ENCODE data around the gene RPL3. TPM values are rescaled to one million over a fixed set of nuclear protein-coding genes. Genes with fewer than 3 reads are reported as not detected.
A peak's percentile ranks its signal among the peaks of the same experiment; 100 is the strongest.

The RPL3 gene
- total RNA-seq, 2 donors from 2014 or later, result 796 to 1,078 TPM

DNA sequence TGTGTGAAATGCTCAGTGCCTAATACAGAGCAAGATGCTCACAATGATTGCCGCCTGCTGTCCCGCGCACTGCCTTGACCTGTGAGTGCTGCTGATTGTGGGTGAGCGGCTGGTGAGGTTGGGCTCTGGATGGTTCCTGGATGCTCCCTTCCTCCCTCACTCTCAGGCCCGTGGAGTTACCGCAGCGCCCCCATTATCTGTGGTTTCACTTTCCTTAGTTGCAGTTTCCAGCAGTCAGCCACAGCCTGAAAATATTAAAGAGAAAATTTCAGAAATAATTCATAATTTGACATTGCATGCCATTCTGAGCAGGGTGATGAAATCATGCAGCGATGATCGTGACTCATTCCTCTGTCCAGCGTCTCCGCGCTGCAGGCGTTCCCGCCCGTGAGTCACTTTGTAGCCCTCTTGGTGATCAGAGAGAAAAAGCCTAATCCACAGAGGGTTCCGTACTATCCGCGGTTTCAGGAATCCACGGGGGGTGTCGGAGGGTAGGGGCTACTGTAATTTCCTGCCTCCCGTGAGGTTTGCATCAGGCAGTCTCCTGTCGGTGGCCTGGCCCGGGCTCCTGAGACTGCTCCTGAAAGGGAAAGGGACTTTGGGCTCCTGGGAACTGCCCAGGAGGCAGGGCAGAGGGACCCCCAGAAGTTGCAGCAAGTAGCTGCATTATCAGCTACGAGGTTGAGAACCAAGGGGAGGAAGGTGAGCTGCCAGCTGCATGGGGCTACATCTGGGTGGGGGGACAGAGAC lies 10.6 kb downstream of the RPL3 start:
- intact Hi-C loops (cut with DNase I), result loop anchor here in 1 of 2 donors (2.0 to 5.0 kb wide), 2 partner anchors 64 to 136 kb away; partner anchors contain the start of gene PDGFB
- peak; percentile 85 for DNase-seq
- ATAC-seq, result peak; percentile 21 to 75

DNA sequence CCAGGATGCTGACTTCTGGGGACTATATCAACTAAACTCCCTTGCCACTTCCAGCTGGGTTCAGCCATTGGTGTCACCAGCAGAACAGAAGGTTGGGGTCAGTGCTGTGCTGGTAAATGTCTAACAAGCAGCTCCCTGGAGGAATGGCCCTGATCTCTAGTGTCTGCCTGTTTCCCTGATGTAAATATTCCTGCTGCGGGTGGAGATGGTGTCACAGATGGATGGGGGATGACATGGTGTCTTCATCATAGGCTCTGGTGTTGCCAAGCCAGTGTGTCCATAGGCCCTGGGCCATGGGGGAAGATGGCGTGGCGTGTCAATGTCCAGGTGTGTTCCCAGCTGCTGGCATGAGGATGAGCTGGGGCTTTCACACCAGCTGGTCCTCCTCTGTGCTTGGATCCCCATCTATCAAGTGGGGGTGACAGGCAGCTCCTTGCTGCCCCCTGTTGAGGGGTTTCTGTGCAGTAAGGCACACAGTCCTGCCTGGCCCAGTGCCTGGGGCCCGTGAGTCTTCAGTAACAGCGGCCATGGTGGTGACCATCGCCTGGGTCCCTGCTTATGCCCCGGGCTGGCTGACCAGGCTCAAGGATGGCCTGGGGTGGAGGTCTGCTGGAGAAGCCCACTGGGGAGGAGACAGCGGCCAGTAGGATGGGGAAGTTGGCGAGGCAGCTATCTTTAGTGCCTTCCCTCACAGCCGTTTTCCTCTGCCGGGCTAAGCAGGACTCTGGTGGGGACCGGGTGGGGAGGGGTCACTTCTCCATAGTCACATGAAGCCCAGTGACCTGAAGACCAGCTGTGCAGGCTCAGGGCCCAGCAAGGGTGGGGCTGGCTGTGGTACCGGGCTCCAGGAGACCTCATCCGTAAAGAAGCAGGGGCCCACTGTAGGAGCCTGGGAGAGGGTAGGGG lies 12.7 kb downstream of the RPL3 start:
- ATAC-seq (peak; percentile 1 to 17), DNase-seq (peak; percentile 56)
- intact Hi-C loops (cut with DNase I), result loop anchor here in 1 of 2 donors (5.0 kb wide), 1 partner anchor 134 kb away; no protein-coding TSS in a partner anchor

DNA sequence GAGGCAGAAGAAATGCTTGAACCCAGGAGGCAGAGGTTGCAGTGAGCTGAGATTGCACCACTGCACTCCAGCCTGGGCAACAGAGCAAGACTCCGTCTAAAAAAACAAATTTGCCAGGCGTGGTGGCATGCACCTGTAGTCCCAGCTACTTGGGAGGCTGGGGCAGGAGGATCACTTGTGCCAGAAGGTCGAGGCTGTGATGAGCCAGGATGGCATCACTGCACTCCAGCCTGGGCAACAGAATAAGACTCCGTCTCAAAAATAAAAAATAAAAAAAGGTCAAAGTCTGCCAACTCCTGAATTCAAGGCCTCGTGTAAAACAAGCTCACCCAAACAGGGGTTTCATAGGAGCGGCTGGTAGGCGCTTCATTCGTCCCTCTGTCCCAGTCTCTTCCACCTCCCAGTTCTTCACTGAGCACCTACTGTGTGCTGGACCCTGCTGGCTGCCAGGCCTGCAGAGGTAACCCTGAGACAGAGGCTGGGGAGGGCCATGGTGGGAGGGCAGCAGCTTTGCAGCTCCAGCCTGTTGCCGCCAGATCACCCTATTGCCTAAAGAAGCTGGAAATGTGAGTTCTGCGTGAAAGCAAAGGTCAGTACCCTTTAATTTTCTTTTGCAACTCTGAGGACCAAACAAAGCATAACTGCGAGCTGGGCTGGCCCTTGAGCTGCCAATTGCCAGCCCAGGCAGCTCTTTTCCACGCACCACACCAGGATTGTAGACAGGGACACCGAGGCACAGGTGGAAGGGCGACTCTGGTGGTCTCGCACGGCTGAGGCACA lies 15.3 kb downstream of the RPL3 start:
- intact Hi-C loops (cut with DNase I), result no loop called here

DNA sequence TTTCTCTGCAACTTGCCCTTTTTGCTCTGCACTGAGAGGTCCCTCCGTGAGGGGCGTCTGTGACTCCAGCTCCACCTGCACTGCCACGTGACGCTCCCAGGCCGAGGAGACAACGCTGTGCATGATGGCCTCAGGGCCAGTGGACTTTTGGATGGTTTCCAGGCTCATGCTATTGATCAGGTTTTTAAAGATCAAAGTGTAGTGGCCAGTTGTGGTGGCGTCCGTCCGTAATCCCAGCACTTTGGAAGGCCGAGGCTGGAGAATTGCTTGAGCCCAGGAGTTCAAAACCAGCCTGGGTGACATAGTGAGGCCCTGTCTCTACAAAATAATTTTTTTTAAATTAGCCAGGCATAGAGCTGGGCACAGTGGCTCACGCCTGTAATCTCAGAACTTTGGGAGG lies 16.1 kb downstream of the RPL3 start:
- ATAC-seq (no peak), DNase-seq (no peak)
- intact Hi-C loops (cut with DNase I), result no loop called here

More for the DNA sequence above, 15.3 kb downstream of the RPL3 start:
- ATAC-seq (no peak), DNase-seq (no peak)

DNA sequence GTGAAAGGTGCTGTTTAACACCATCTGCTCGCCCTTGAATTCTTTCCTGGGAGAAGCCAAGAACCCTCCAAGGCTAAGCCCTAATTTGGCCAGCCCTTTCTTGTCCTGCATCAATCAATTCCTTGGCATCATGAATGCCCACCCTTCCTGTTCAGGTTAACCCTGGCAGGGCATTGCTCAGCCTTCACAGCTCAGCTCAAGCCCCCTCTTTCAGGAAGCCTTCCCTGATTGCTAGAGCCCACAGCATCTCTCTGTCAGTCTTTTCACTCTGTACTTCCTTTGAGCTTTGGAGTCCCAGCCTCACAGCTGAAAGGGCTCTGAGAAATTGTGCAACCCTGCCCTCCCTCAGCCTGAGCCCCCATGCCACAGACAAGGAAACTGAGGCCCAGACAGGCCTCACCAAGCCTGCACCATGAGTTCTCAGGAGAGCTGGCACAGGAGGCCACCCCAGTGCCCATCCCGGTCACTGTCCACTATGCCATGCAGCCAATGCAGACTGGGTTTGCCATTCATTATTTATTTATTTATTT lies 16.9 kb downstream of the RPL3 start:
- intact Hi-C loops (cut with DNase I), result no loop called here
- ATAC-seq (no peak), DNase-seq (no peak)

DNA sequence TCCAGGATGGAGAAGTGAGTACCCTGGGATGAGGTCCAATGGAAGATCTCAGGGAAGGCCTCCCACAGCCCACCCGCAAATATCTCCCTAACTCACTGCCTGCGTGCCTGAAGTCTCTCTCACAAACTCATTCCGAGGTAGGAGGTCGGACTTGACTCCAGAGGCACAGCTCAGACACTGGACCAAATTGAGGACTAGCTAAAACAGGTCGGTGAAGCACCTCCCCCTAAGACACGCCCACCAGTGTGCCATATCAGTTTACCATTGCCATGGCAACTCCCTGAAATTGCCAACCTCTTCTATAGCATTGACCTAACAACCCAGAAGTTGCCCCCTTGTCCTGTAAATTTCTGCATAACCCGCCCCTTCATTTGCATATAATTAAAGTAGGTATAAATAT lies 17.5 kb downstream of the RPL3 start:
- DNase-seq (no peak), ATAC-seq (no peak)
- intact Hi-C loops (cut with DNase I), result no loop called here

DNA sequence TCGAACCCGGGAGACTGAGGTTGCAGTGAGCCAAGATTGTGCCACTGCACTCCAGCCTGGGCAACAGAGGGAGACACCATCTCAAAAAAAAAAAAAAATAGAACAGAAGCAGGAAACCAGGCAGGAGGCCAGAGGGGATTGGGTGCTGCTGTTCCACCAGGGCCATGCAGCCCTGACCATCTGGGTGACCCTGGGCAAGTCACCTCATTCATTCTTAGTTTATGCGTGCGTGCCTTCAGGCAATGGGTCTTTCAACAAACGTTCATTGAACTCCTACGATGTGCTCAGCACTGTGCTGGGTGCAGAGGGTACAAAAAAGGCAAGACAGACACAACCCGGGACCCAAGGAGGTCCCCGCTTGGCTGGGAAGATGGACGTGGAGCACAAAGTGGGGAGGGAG lies 18.3 kb downstream of the RPL3 start:
- DNase-seq (no peak), ATAC-seq (no peak)
- intact Hi-C loops (cut with DNase I), result no loop called here

DNA sequence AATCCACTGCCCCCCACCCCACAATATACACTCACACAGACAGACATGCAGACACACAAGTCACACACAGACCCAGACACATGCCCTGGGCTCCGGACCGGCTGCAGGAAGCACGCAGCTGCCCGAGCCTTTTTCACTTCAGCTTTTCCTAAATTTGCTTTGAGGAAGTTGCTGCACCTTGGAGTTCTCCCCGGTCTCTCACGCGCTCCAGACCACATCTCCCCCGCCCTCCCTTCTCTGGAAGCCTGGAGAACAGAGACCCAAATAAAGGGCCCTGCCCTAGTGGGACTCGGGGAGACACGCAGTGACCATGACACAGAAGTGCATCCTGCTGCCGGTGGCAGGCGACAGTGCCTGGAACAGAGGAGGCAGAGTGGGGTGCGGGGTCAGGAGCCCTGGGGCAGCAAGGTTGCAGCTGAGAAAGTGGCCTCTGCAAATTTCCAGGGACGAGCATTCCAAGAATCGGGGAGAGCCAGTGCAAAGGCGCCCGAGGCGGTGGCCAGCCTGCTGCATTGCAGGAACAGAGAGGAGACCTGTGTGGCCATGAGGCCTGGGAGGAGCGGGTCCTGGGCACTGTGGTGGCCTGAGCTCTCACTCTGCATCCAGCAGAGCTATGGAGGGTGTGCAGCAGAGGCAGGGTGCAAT lies 19.1 kb downstream of the RPL3 start:
- intact Hi-C loops (cut with DNase I), result no loop called here
- DNase-seq, result peak; percentile 37
- ATAC-seq, result peak; percentile 53 to 56

DNA sequence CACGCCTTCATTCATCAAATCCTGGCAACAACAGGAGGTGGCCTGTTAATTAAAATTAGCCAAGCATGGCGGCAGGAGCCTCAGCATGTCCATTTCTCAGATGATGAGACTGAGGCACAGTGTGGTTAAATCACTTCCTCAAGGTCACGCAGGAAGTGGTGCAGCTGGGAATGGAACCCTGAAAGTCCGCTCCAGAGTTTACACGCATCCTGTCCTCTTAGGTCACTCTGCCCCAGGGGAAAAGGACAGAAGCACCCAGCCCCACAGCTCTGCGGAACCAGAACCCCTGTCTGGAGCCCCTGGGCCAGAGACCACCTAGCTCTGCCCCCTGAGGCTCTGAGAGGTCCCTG lies 19.6 kb downstream of the RPL3 start:
- intact Hi-C loops (cut with DNase I), result no loop called here
- peak; percentile 45 for ATAC-seq

DNA sequence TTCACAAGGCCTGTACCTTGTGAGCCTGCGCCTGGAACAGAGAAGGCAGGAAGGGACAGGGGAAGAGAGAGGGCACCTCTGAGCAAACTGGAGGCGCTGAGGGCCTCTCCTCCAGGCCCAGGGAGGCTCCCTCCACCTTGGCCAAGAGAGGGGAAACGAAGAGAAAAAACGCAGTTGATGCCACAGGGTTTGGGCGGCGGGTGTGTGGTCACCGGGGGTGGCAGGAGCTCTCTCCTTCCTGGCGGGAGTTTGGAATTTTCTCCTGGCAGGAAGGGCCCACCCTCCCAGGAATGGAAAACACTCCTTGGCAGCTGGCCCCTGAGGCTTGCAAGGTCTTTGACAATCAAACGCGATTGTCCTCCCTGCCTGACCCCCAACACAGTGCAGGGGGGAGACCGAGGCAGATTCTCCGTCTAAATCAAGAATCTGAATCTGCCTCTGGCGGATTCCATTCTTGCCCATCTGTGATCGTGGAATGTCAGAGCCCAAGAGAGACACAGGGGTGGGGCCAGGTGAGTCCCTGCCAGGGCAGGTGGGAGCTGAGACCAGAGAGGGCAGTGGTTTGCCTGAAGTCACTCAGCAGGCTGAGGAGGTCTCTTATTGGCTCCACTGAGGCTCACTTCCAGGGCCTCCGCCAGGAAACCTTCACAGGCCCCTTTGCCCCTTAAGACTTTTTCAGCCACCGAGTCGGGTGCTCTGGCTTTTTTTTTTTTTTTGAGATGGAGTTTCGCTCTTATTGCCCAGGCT lies 21.0 kb downstream of the RPL3 start:
- no peak for ATAC-seq
- intact Hi-C loops (cut with DNase I), result no loop called here
- peak; percentile 57 for DNase-seq

More for the DNA sequence above, 19.6 kb downstream of the RPL3 start:
- no peak for DNase-seq

DNA sequence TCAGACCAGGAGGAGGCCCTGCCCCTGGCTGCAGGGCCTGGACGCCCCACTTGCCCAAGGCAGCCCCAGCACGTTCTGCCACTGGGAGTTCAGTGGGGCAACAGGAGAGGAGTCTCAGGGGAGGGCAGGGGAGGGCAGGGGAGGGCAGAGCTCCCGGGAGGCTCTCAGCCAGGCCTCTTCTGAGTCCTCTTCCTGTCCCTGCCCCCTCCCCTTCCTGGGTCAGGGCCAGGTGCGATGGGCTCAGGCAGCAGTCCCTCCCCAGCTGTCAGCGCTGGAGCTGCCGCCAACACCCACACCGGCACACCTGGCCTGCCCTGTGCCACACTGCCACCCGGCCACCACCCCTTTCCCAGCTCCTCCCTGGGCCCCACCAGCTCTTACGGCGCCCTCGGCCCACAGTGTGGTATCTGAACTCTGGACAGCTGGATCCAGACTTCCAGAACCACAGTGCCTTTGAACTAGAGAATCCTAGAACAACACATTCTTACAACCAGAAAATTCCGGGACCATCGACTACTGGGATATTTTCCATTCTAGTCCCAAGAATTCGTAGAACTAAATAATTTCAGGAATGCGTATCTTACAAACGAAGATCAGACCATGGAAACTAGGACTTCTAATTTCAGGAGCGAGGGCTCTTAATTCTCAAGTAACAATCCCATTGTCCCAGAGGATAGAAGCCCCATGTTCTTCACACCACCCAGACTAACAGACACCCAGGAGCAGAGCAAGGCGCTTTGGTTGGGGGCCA lies 21.8 kb downstream of the RPL3 start:
- intact Hi-C loops (cut with DNase I), result no loop called here
- ATAC-seq (peak in 1 of 2 donors; percentile 7), DNase-seq (no peak)

DNA sequence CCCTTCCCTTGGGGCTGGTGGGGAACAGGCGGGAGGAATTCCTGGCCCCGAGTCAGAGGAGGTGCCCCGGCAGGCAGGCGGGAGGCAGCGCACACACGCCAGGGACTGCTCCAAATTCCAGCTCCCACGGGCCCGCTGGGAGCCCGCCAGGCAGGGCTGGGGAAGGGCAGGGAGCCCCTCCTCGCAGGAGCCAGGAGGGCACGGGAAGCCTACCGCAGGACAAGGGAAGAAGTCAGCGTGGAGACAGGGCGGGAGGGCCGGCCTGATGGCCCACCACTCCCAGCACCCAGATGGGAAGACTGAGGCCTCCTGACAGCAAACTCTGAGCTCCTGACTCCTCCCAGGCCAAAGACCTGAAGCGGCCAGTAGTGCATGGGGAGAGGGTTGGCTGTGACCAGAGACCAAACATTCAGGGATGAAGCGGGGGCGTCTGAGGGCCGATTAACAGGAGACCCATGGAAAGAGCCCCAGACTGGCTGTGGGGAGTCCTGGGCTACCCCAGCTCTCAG lies 22.4 kb downstream of the RPL3 start:
- intact Hi-C loops (cut with DNase I), result no loop called here
- no peak for DNase-seq
- peak; percentile 2 to 28 for ATAC-seq

DNA sequence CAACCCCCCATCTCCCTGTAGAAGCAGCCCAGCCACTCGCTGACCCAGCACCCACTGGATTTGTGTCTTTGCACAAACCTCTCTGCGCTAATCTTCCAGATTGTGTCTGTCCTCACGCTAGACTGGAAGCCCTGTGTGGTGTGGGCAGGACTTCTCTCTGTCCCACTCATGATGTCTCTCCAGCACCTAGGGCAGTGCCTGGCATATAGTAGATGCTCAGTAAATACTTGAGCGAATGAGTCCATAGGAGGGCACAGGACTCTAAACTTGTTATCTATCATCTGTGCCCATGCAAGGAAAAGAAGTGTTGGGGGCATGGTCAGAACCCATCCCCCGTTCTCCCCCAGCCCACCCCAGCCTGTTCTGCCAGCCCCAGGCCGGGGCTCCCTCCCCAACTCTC lies 22.9 kb downstream of the RPL3 start:
- no peak for ATAC-seq
- intact Hi-C loops (cut with DNase I), result no loop called here
- no peak for DNase-seq

DNA sequence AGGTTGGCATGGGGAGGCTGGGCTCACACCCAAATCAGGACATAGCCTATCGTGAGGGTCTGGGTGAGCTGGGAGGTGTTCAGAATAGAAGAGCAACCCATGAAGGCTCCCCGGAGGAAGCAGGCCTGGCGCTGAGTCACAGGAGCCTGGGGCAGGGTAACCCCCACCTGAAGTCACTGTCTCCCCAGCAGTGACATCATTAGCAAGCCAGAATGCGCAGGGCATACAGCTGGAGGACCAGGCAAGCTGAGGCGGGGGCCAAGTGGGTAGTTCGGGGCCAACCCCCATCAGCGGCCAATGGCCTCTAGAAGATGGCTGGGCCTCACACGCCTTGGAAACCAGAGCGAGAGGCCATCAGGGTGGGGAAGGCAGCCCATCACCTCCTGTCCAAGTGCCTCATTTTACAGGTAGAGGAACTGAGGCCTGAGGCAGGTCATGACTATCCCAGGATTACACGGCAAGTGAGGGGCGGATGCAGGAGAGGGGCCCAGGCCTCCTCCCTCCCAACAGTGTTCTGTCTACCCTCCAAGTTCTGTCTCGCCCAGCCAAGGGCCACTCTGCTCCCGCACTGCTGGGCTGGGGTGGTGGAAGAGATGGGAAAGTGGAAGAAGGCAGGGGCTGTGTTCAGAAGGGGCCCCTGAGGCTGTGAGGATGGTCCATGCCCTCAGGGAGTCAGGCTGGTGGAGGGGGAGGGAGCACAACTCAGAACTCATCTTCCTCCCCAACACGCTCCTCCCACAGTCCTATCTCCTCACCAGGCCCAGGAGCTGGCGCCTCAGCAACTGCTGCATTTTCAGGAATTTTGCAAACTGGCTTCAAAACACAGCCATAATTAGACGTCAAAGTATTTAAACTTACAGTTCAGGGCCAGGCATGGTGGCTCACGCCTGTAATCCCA lies 24.6 kb downstream of the RPL3 start:
- no peak for ATAC-seq
- no peak for DNase-seq
- intact Hi-C loops (cut with DNase I), result no loop called here

DNA sequence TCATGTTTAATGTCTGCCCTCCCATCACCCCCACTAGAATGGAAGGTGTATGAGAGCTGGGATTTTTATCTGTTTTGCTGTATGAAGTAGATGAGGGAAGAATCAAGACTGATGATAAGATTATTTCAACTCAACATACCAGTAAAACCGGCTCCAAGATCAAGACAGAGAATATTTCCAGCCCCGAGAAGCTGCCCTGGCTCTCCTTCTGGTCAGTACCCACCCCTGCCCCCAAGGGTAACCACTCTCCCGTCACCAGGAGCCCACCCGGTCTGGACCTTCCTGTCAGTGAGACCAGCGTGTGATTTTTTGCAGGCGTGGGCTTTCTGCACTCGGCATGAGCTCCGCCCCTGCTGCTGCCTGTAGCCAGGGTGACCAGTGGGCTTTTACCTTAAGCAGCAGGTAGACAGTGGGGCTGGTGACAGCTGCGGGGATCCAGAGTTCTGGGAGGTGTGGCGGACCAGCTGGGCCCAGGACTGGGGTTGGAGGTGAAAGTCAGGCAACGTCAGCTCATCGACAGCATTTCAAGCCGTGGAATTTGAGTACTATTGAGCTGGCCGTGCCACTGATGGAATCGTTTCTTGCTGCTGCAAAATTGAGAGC lies 25.6 kb downstream of the RPL3 start:
- DNase-seq, result no peak
- intact Hi-C loops (cut with DNase I), result no loop called here
- no peak for ATAC-seq

DNA sequence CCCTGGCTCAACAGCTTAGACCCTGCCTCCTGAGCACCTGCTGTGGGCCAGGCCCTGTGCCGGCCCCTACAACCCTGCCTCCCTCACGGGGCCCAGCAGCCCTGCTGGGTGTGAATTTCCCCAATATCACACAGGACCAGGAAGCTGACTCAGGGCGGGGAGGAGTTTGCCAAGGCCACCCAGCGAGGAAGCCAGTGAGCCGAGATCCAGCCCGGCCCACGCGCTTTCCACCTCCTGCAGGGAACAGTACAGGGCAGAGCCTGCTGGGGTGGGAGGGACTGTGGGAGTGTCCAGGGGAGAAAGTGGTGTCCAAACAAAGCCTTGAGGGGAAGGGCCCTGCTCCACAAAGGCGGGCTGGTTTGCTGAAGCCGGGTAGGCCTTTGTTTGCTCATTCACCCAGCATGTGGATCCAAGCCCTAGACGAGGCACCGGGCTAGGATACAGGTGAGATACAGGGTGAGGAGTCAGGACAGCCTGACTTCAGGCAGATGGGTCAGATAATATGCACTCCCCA lies 26.8 kb downstream of the RPL3 start:
- DNase-seq, result peak; percentile 96
- peak; percentile 86 to 93 for ATAC-seq
- intact Hi-C loops (cut with DNase I), result no loop called here
